ENCODE measurements around the gene LMBR1.
"Not testable (repeated sequence)": the region's sequence is repeated elsewhere in the genome, so short reads cannot be mapped to it uniquely, and the experiment has no call there.

The LMBR1 gene

GRCh38 chr7:156903232-156903909, 10.4 kb upstream of the LMBR1 start:
- H3K9me3 ChIP-seq (ENCODE audit: control insufficient read depth in 2 of 2, low read length in 2 of 2) = no peaks in the 10 kb centered on the region
- no peak overlapping the region for H3K4me3 ChIP-seq (ENCODE audit: low read length in 2 of 2)
- H3K4me1 ChIP-seq (ENCODE audit: control insufficient read depth, insufficient read depth, low read length) = no peaks in the 10 kb centered on the region
- H3K9ac ChIP-seq (ENCODE audit: low read length in 2 of 2) = no peak overlapping the region
- no peak overlapping the region for H3K27ac ChIP-seq (ENCODE audit: low read length)
- no peaks in the 10 kb centered on the region for H3K27me3 ChIP-seq (ENCODE audit: control insufficient read depth in 1 of 2, insufficient read depth in 2 of 2, low read length in 2 of 2)
- no peaks in the 10 kb centered on the region for H3K36me3 ChIP-seq (ENCODE audit: control insufficient read depth in 2 of 2, insufficient read depth in 2 of 2, low read length in 2 of 2)

- H3K4me3 ChIP-seq (ENCODE audit: low read length in 2 of 2); H3K4me1 ChIP-seq (ENCODE audit: control insufficient read depth, insufficient read depth, low read length); H3K9me3 ChIP-seq (ENCODE audit: control insufficient read depth in 2 of 2, low read length in 2 of 2); H3K9ac ChIP-seq (ENCODE audit: low read length in 2 of 2); H3K27me3 ChIP-seq (ENCODE audit: control insufficient read depth in 1 of 2, insufficient read depth in 2 of 2, low read length in 2 of 2); H3K36me3 ChIP-seq (ENCODE audit: control insufficient read depth in 2 of 2, insufficient read depth in 2 of 2, low read length in 2 of 2); H3K27ac ChIP-seq (ENCODE audit: low read length): not testable (repeated sequence)
These were observed 7.1 kb upstream of the LMBR1 start for GRCh38 chr7:156900093-156900492.

- Histone ChIP-seq H3K9me3 (ENCODE audit: control insufficient read depth in 2 of 2, low read length in 2 of 2) (no peaks in the 10 kb centered on the region), H3K4me3 (ENCODE audit: low read length in 2 of 2) (no peak overlapping the region), H3K36me3 (ENCODE audit: control insufficient read depth in 2 of 2, insufficient read depth in 2 of 2, low read length in 2 of 2) (no peaks in the 10 kb centered on the region), H3K4me1 (ENCODE audit: control insufficient read depth, insufficient read depth, low read length) (no peaks in the 10 kb centered on the region), H3K27ac (ENCODE audit: low read length) (no peak overlapping the region), H3K9ac (ENCODE audit: low read length in 2 of 2) (no peak overlapping the region), H3K27me3 (ENCODE audit: control insufficient read depth in 1 of 2, insufficient read depth in 2 of 2, low read length in 2 of 2) (no peaks in the 10 kb centered on the region)
These were observed 6.0 kb upstream of the LMBR1 start for GRCh38 chr7:156898938-156899337.

- H3K27me3 ChIP-seq (ENCODE audit: control insufficient read depth in 1 of 2, insufficient read depth in 2 of 2, low read length in 2 of 2) = no peaks in the 10 kb centered on the region
- no peak overlapping the region for H3K27ac ChIP-seq (ENCODE audit: low read length)
- H3K36me3 ChIP-seq (ENCODE audit: control insufficient read depth in 2 of 2, insufficient read depth in 2 of 2, low read length in 2 of 2) = no peaks in the 10 kb centered on the region
- H3K4me1 ChIP-seq (ENCODE audit: control insufficient read depth, insufficient read depth, low read length) = no peaks in the 10 kb centered on the region
- no peaks in the 10 kb centered on the region for H3K9me3 ChIP-seq (ENCODE audit: control insufficient read depth in 2 of 2, low read length in 2 of 2)
- no peak overlapping the region for H3K9ac ChIP-seq (ENCODE audit: low read length in 2 of 2)
- H3K4me3 ChIP-seq (ENCODE audit: low read length in 2 of 2) = no peak overlapping the region
These were observed 4.7 kb upstream of the LMBR1 start for GRCh38 chr7:156897673-156898072.

- H3K27ac ChIP-seq (ENCODE audit: low read length) = no peak overlapping the region
- H3K36me3 ChIP-seq (ENCODE audit: control insufficient read depth in 2 of 2, insufficient read depth in 2 of 2, low read length in 2 of 2) = no peaks in the 10 kb centered on the region
- no peak overlapping the region for H3K4me3 ChIP-seq (ENCODE audit: low read length in 2 of 2)
- H3K27me3 ChIP-seq (ENCODE audit: control insufficient read depth in 1 of 2, insufficient read depth in 2 of 2, low read length in 2 of 2) = no peaks in the 10 kb centered on the region
- H3K9me3 ChIP-seq (ENCODE audit: control insufficient read depth in 2 of 2, low read length in 2 of 2) = no peaks in the 10 kb centered on the region
- H3K4me1 ChIP-seq (ENCODE audit: control insufficient read depth, insufficient read depth, low read length) = peaks cover 4% of the 10 kb centered on the region
- H3K9ac ChIP-seq (ENCODE audit: low read length in 2 of 2) = no peak overlapping the region
These were observed 3.5 kb upstream of the LMBR1 start for GRCh38 chr7:156896388-156897022.

- no peak overlapping the region for H3K9ac ChIP-seq (ENCODE audit: low read length in 2 of 2)
- H3K27me3 ChIP-seq (ENCODE audit: control insufficient read depth in 1 of 2, insufficient read depth in 2 of 2, low read length in 2 of 2) = no peaks in the 10 kb centered on the region
- no peak overlapping the region for H3K27ac ChIP-seq (ENCODE audit: low read length)
- H3K4me3 ChIP-seq (ENCODE audit: low read length in 2 of 2) = no peak overlapping the region
- H3K36me3 ChIP-seq (ENCODE audit: control insufficient read depth in 2 of 2, insufficient read depth in 2 of 2, low read length in 2 of 2) = no peaks in the 10 kb centered on the region
- H3K4me1 ChIP-seq (ENCODE audit: control insufficient read depth, insufficient read depth, low read length) = peaks cover 4% of the 10 kb centered on the region
- H3K9me3 ChIP-seq (ENCODE audit: control insufficient read depth in 2 of 2, low read length in 2 of 2) = no peaks in the 10 kb centered on the region
These were observed 2.2 kb upstream of the LMBR1 start for GRCh38 chr7:156895024-156895780.

GRCh38 chr7:156892081-156892800, 742 bp downstream of the LMBR1 start:
- H3K36me3 ChIP-seq (ENCODE audit: control insufficient read depth in 2 of 2, insufficient read depth in 2 of 2, low read length in 2 of 2) = no peaks in the 10 kb centered on the region
- H3K4me3 ChIP-seq (ENCODE audit: low read length in 2 of 2) = peak overlapping the region; percentile 74 to 76
- H3K9ac ChIP-seq (ENCODE audit: low read length in 2 of 2) = peak overlapping the region; percentile 62 to 70
- H3K4me1 ChIP-seq (ENCODE audit: control insufficient read depth, insufficient read depth, low read length) = peaks cover 4% of the 10 kb centered on the region
- H3K27ac ChIP-seq (ENCODE audit: low read length) = no peak overlapping the region
- no peaks in the 10 kb centered on the region for H3K27me3 ChIP-seq (ENCODE audit: control insufficient read depth in 1 of 2, insufficient read depth in 2 of 2, low read length in 2 of 2)
- no peaks in the 10 kb centered on the region for H3K9me3 ChIP-seq (ENCODE audit: control insufficient read depth in 2 of 2, low read length in 2 of 2)

- Histone ChIP-seq H3K27ac (ENCODE audit: low read length) (no peak overlapping the region), H3K27me3 (ENCODE audit: control insufficient read depth in 1 of 2, insufficient read depth in 2 of 2, low read length in 2 of 2) (no peaks in the 10 kb centered on the region), H3K36me3 (ENCODE audit: control insufficient read depth in 2 of 2, insufficient read depth in 2 of 2, low read length in 2 of 2) (no peaks in the 10 kb centered on the region), H3K9ac (ENCODE audit: low read length in 2 of 2) (no peak overlapping the region), H3K4me3 (ENCODE audit: low read length in 2 of 2) (no peak overlapping the region), H3K4me1 (ENCODE audit: control insufficient read depth, insufficient read depth, low read length) (peaks cover 4% of the 10 kb centered on the region), H3K9me3 (ENCODE audit: control insufficient read depth in 2 of 2, low read length in 2 of 2) (no peaks in the 10 kb centered on the region)
These were observed 3.2 kb downstream of the LMBR1 start for GRCh38 chr7:156889746-156890145.

GRCh38 chr7:156889089-156889488, 3.9 kb downstream of the LMBR1 start:
- H3K9ac ChIP-seq (ENCODE audit: low read length in 2 of 2) = no peak overlapping the region
- no peak overlapping the region for H3K27ac ChIP-seq (ENCODE audit: low read length)
- no peaks in the 10 kb centered on the region for H3K27me3 ChIP-seq (ENCODE audit: control insufficient read depth in 1 of 2, insufficient read depth in 2 of 2, low read length in 2 of 2)
- H3K4me1 ChIP-seq (ENCODE audit: control insufficient read depth, insufficient read depth, low read length) = peaks cover 4% of the 10 kb centered on the region
- no peak overlapping the region for H3K4me3 ChIP-seq (ENCODE audit: low read length in 2 of 2)
- no peaks in the 10 kb centered on the region for H3K9me3 ChIP-seq (ENCODE audit: control insufficient read depth in 2 of 2, low read length in 2 of 2)
- H3K36me3 ChIP-seq (ENCODE audit: control insufficient read depth in 2 of 2, insufficient read depth in 2 of 2, low read length in 2 of 2) = no peaks in the 10 kb centered on the region

GRCh38 chr7:156886020-156886795, 6.8 kb downstream of the LMBR1 start:
- Histone ChIP-seq H3K9ac (ENCODE audit: low read length in 2 of 2) (no peak overlapping the region), H3K36me3 (ENCODE audit: control insufficient read depth in 2 of 2, insufficient read depth in 2 of 2, low read length in 2 of 2) (no peaks in the 10 kb centered on the region), H3K27ac (ENCODE audit: low read length) (no peak overlapping the region), H3K4me1 (ENCODE audit: control insufficient read depth, insufficient read depth, low read length) (no peaks in the 10 kb centered on the region), H3K4me3 (ENCODE audit: low read length in 2 of 2) (no peak overlapping the region), H3K27me3 (ENCODE audit: control insufficient read depth in 1 of 2, insufficient read depth in 2 of 2, low read length in 2 of 2) (no peaks in the 10 kb centered on the region), H3K9me3 (ENCODE audit: control insufficient read depth in 2 of 2, low read length in 2 of 2) (no peaks in the 10 kb centered on the region)

Data from stomach smooth muscle (tissue), 2 donors.